HG03196 (cell line): ENCODE data around the gene LHPP.
A peak's percentile ranks its signal among the peaks of the same experiment; 100 is the strongest.
"Not testable (repeated sequence)": the region's sequence is repeated elsewhere in the genome, so short reads cannot be mapped to it uniquely, and the experiment has no call there.

Experiments
- ATAC-seq: cut with Tn5 transposase; IDR thresholded peaks from one replicate; pipeline ENCODE4 v1.9.1; 2021; ENCODE audit not compliant: unreplicated experiment

Gene LHPP

GRCh38 chr10:124461642-124462347, at the start of gene LHPP:
Gene LHPP (plus strand): TSS chr10:124461823. CDS start chr10:124461863, 40 bp downstream.
- ATAC-seq = peak; percentile 97

GRCh38 chr10:124414076-124414475, 47.5 kb upstream of the LHPP start:
- no peak for ATAC-seq

GRCh38 chr10:124415210-124415609, 46.4 kb upstream of the LHPP start:
- ATAC-seq = no peak

GRCh38 chr10:124416733-124417132, 44.9 kb upstream of the LHPP start:
- ATAC-seq = no peak

- peak; percentile 22 for ATAC-seq
Observed at GRCh38 chr10:124417895-124418725, 43.5 kb upstream of the LHPP start.

- peak; percentile 98 for ATAC-seq
Observed at GRCh38 chr10:124418726-124419501, 42.7 kb upstream of the LHPP start, which contains the start of gene OAT. Gene OAT (minus strand): TSS chr10:124418923. CDS start chr10:124412171, 6,752 bp downstream.

GRCh38 chr10:124419635-124420034, 42.0 kb upstream of the LHPP start:
- no peak for ATAC-seq

- no peak for ATAC-seq
Observed at GRCh38 chr10:124420254-124420653, 41.4 kb upstream of the LHPP start.

- ATAC-seq = no peak
Observed at GRCh38 chr10:124422742-124423141, 38.9 kb upstream of the LHPP start.

- ATAC-seq = no peak
Observed at GRCh38 chr10:124423813-124424212, 37.8 kb upstream of the LHPP start.

- no peak for ATAC-seq
Observed at GRCh38 chr10:124425227-124425962, 36.2 kb upstream of the LHPP start.

GRCh38 chr10:124428207-124428777, 33.3 kb upstream of the LHPP start:
- no peak for ATAC-seq

GRCh38 chr10:124429576-124429975, 32.0 kb upstream of the LHPP start:
- ATAC-seq = no peak

- ATAC-seq = no peak
Observed at GRCh38 chr10:124430077-124430476, 31.5 kb upstream of the LHPP start.

GRCh38 chr10:124433461-124433860, 28.2 kb upstream of the LHPP start:
- ATAC-seq = no peak

GRCh38 chr10:124435683-124436082, 25.9 kb upstream of the LHPP start:
- not testable (repeated sequence) for ATAC-seq

- ATAC-seq = peak; percentile 82
Observed at GRCh38 chr10:124436191-124436638, 25.4 kb upstream of the LHPP start.

- not testable (repeated sequence) for ATAC-seq
Observed at GRCh38 chr10:124441694-124442093, 19.9 kb upstream of the LHPP start.

- no peak for ATAC-seq
Observed at GRCh38 chr10:124446830-124447750, 14.5 kb upstream of the LHPP start.
